Measurements from ENCODE around the gene VEGFC.

The VEGFC gene

DNA sequence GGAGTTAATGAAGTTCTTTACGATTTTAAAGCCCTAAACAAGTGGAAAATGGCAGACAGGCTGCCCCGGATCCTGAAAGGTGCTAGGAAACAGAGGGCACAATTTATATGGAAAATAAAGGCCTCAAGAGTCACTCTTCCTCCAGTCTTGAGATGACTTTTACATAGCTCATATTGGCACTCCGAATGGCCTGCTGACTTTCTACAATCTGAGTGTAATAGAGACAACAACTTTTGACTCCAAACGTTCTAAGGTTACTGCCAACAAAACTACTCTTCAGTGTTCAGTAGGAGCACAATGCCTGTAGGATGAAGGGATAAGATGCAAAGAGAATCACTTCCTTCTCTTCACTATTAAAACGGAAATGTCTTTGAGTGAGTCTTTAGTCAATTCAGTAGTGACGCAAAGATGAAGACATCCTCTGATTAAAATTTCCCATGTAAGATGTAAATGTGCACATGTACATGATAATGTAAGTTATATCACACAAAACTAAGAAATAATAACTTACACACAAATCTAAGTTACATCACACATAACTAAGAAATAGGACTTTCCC lies 40.5 kb downstream of the VEGFC start:
- no peak overlapping the region for H3K4me3 ChIP-seq (ENCODE audit: low read depth in 1 of 5, low read length in 5 of 5)
- no peak overlapping the region for H3K27ac ChIP-seq (ENCODE audit: low read depth, low read length)
- no peaks in the 10 kb centered on the region for H3K4me1 ChIP-seq (ENCODE audit: control insufficient read depth in 5 of 5, insufficient read depth in 5 of 5, low read length in 5 of 5)
- no peaks in the 10 kb centered on the region for H3K36me3 ChIP-seq (ENCODE audit: control insufficient read depth in 5 of 5, insufficient read depth in 5 of 5, low read length in 5 of 5)
- no peak overlapping the region for H3K9ac ChIP-seq (ENCODE audit: low read length in 5 of 5)
- H3K27me3 ChIP-seq (ENCODE audit: control insufficient read depth in 5 of 5, insufficient read depth in 4 of 5, low read length in 5 of 5): no peaks in the 10 kb centered on the region
- H3K9me3 ChIP-seq (ENCODE audit: control insufficient read depth in 5 of 5, low read length in 5 of 5): no peaks in the 10 kb centered on the region

DNA sequence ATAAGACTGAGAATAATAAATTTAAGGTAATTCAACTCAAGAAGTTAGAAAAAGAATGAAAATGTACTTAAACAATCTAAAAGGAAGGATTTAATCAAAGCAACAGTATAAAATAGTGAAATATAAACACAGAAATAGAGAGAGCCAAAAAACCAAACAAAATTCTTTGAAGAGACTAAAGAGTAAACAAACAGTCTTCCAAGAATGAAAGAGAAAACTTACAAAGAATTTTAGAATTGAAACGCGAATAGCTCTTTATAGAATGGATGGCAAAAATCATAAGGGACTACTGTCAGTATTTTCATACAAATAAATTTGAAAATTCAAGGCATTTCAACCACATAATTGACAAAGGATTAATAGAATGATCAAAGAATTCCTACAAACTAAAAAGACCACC lies 41.7 kb downstream of the VEGFC start:
- H3K27ac ChIP-seq (ENCODE audit: low read depth, low read length): no peak overlapping the region
- H3K36me3 ChIP-seq (ENCODE audit: control insufficient read depth in 5 of 5, insufficient read depth in 5 of 5, low read length in 5 of 5): no peaks in the 10 kb centered on the region
- no peaks in the 10 kb centered on the region for H3K27me3 ChIP-seq (ENCODE audit: control insufficient read depth in 5 of 5, insufficient read depth in 4 of 5, low read length in 5 of 5)
- H3K4me3 ChIP-seq (ENCODE audit: low read depth in 1 of 5, low read length in 5 of 5): no peak overlapping the region
- H3K4me1 ChIP-seq (ENCODE audit: control insufficient read depth in 5 of 5, insufficient read depth in 5 of 5, low read length in 5 of 5): no peaks in the 10 kb centered on the region
- H3K9ac ChIP-seq (ENCODE audit: low read length in 5 of 5): no peak overlapping the region
- H3K9me3 ChIP-seq (ENCODE audit: control insufficient read depth in 5 of 5, low read length in 5 of 5): no peaks in the 10 kb centered on the region

DNA sequence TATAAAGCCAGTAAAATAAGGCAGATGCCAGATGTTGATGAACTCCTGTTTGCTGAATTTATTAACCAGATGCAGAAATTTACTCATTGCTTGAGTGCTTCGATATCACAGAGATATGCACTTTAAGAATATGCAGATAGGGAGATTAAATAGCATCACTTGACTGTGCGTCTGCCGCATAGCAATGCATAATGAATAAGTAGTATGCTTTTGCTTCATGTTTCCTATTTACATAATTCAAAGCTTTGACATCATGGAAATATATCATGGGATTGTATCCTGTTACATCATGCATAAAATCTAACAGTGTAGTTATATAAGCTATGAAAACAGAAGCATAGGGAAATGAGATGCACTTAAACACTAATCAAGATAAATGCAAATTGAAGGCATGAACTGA lies 45.9 kb downstream of the VEGFC start:
- Histone ChIP-seq H3K9me3 (ENCODE audit: control insufficient read depth in 5 of 5, low read length in 5 of 5) (no peaks in the 10 kb centered on the region), H3K4me1 (ENCODE audit: control insufficient read depth in 5 of 5, insufficient read depth in 5 of 5, low read length in 5 of 5) (no peaks in the 10 kb centered on the region), H3K27me3 (ENCODE audit: control insufficient read depth in 5 of 5, insufficient read depth in 4 of 5, low read length in 5 of 5) (no peaks in the 10 kb centered on the region), H3K27ac (ENCODE audit: low read depth, low read length) (no peak overlapping the region), H3K9ac (ENCODE audit: low read length in 5 of 5) (no peak overlapping the region), H3K36me3 (ENCODE audit: control insufficient read depth in 5 of 5, insufficient read depth in 5 of 5, low read length in 5 of 5) (no peaks in the 10 kb centered on the region), H3K4me3 (ENCODE audit: low read depth in 1 of 5, low read length in 5 of 5) (no peak overlapping the region)

DNA sequence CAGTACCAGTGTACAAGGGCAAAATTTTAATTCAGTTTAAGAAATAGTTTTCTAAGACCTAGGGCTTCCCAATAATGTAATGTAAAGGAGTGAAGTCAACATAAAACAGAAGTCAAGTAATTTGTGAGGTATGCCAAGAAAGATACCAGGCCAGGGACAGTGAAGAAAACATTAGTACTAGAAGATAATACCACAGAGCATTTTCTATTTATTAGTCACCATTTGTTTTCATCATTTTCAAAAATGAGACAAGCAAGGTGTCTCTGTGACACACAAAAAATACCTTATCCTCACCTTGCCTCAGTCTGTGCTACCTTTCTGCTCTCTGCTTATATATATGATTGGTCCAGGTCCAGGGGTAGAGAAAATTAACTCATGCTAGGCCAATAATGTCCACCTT lies 46.8 kb downstream of the VEGFC start:
- H3K9ac ChIP-seq (ENCODE audit: low read length in 5 of 5): no peak overlapping the region
- H3K36me3 ChIP-seq (ENCODE audit: control insufficient read depth in 5 of 5, insufficient read depth in 5 of 5, low read length in 5 of 5): no peaks in the 10 kb centered on the region
- H3K4me1 ChIP-seq (ENCODE audit: control insufficient read depth in 5 of 5, insufficient read depth in 5 of 5, low read length in 5 of 5): no peaks in the 10 kb centered on the region
- H3K27ac ChIP-seq (ENCODE audit: low read depth, low read length): no peak overlapping the region
- no peaks in the 10 kb centered on the region for H3K9me3 ChIP-seq (ENCODE audit: control insufficient read depth in 5 of 5, low read length in 5 of 5)
- no peaks in the 10 kb centered on the region for H3K27me3 ChIP-seq (ENCODE audit: control insufficient read depth in 5 of 5, insufficient read depth in 4 of 5, low read length in 5 of 5)
- no peak overlapping the region for H3K4me3 ChIP-seq (ENCODE audit: low read depth in 1 of 5, low read length in 5 of 5)

DNA sequence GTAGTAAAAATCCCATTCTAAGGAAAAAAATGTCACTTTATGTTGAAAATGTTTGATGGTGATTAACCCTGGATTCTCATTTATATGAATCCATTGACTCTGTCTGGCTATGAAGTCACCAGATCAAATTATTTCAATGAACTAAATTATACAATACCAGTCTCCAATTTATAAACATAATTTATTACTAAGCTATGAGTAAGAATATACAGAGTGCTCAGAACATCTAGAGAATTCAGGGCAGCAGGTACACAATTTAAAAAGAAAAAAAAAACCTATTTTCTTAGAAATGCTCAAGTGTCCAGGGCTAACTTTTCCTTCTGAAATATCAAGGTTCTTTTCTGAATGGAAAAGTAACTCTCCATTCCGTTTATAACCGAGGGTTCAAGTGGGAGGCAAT lies 48.6 kb downstream of the VEGFC start:
- H3K4me1 ChIP-seq (ENCODE audit: control insufficient read depth in 5 of 5, insufficient read depth in 5 of 5, low read length in 5 of 5): no peaks in the 10 kb centered on the region
- no peak overlapping the region for H3K4me3 ChIP-seq (ENCODE audit: low read depth in 1 of 5, low read length in 5 of 5)
- H3K27ac ChIP-seq (ENCODE audit: low read depth, low read length): no peak overlapping the region
- no peaks in the 10 kb centered on the region for H3K9me3 ChIP-seq (ENCODE audit: control insufficient read depth in 5 of 5, low read length in 5 of 5)
- no peaks in the 10 kb centered on the region for H3K27me3 ChIP-seq (ENCODE audit: control insufficient read depth in 5 of 5, insufficient read depth in 4 of 5, low read length in 5 of 5)
- no peak overlapping the region for H3K9ac ChIP-seq (ENCODE audit: low read length in 5 of 5)
- H3K36me3 ChIP-seq (ENCODE audit: control insufficient read depth in 5 of 5, insufficient read depth in 5 of 5, low read length in 5 of 5): no peaks in the 10 kb centered on the region

DNA sequence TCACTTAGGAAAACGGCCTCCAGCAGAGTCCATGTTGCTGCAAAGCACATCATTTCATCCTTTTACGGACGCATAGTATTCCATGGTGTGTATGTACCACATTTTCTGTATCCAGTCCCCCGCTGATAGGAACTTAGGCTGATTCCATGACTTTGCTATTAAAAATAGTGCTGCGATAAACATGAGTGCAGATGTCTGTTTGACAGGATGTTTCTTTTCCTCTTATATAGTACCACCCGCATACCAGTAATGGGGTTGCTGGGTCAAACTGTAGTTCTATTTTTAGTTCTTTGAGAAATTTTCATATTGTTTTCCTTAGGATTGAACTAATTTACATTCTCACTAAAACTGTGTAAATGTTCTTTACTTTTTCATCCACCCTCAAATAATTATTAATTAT lies 50.5 kb downstream of the VEGFC start:
- Histone ChIP-seq H3K9ac (ENCODE audit: low read length in 5 of 5) (no peak overlapping the region), H3K4me1 (ENCODE audit: control insufficient read depth in 5 of 5, insufficient read depth in 5 of 5, low read length in 5 of 5) (no peaks in the 10 kb centered on the region), H3K4me3 (ENCODE audit: low read depth in 1 of 5, low read length in 5 of 5) (no peak overlapping the region), H3K27ac (ENCODE audit: low read depth, low read length) (no peak overlapping the region), H3K9me3 (ENCODE audit: control insufficient read depth in 5 of 5, low read length in 5 of 5) (no peaks in the 10 kb centered on the region), H3K36me3 (ENCODE audit: control insufficient read depth in 5 of 5, insufficient read depth in 5 of 5, low read length in 5 of 5) (no peaks in the 10 kb centered on the region), H3K27me3 (ENCODE audit: control insufficient read depth in 5 of 5, insufficient read depth in 4 of 5, low read length in 5 of 5) (no peaks in the 10 kb centered on the region)

DNA sequence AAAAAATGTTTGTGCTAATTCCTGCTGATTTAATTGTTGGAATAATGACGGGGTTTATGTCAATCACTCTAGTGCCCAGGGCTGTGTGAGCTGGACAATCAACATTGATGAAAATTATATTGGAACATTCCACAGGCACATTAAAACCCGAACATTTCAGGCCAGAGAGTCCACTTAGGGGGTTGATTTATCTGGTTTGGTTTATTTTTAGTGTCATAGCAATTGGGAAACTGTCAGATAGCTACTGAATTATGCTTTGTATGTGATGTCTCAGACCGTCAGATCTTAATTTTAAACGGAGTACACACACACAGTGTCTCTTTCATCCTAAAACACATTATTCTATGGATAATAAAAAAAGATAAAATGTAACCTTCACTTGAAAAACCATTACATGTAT lies 51.5 kb downstream of the VEGFC start:
- Histone ChIP-seq H3K4me3 (ENCODE audit: low read depth in 1 of 5, low read length in 5 of 5) (no peak overlapping the region), H3K4me1 (ENCODE audit: control insufficient read depth in 5 of 5, insufficient read depth in 5 of 5, low read length in 5 of 5) (no peaks in the 10 kb centered on the region), H3K36me3 (ENCODE audit: control insufficient read depth in 5 of 5, insufficient read depth in 5 of 5, low read length in 5 of 5) (no peaks in the 10 kb centered on the region), H3K9ac (ENCODE audit: low read length in 5 of 5) (no peak overlapping the region), H3K27me3 (ENCODE audit: control insufficient read depth in 5 of 5, insufficient read depth in 4 of 5, low read length in 5 of 5) (no peaks in the 10 kb centered on the region), H3K9me3 (ENCODE audit: control insufficient read depth in 5 of 5, low read length in 5 of 5) (no peaks in the 10 kb centered on the region), H3K27ac (ENCODE audit: low read depth, low read length) (no peak overlapping the region)

DNA sequence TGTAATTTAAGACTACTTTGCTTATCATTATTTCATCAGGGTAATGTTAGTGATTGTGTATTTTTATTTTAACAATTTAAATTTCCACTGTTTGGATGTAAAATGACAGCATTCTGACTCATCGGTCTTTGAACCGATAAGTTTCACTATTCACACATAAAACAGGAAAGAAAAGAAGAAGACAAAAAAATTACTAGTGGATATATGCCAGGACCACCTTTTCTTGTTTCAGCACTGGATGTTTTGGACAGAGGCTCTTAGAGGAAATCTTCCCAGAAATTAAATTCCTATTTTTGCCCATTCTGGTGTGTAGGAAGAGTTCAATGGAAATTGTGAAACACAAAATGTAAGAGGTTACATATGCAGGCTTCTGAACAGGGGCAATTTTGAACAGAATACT lies 57.4 kb downstream of the VEGFC start:
- no peaks in the 10 kb centered on the region for H3K36me3 ChIP-seq (ENCODE audit: control insufficient read depth in 5 of 5, insufficient read depth in 5 of 5, low read length in 5 of 5)
- H3K9ac ChIP-seq (ENCODE audit: low read length in 5 of 5): no peak overlapping the region
- H3K27me3 ChIP-seq (ENCODE audit: control insufficient read depth in 5 of 5, insufficient read depth in 4 of 5, low read length in 5 of 5): no peaks in the 10 kb centered on the region
- H3K27ac ChIP-seq (ENCODE audit: low read depth, low read length): no peak overlapping the region
- H3K4me3 ChIP-seq (ENCODE audit: low read depth in 1 of 5, low read length in 5 of 5): no peak overlapping the region
- H3K4me1 ChIP-seq (ENCODE audit: control insufficient read depth in 5 of 5, insufficient read depth in 5 of 5, low read length in 5 of 5): peaks cover 0 to 4% (median 0%) of the 10 kb centered on the region in 5 donors
- H3K9me3 ChIP-seq (ENCODE audit: control insufficient read depth in 5 of 5, low read length in 5 of 5): no peaks in the 10 kb centered on the region

DNA sequence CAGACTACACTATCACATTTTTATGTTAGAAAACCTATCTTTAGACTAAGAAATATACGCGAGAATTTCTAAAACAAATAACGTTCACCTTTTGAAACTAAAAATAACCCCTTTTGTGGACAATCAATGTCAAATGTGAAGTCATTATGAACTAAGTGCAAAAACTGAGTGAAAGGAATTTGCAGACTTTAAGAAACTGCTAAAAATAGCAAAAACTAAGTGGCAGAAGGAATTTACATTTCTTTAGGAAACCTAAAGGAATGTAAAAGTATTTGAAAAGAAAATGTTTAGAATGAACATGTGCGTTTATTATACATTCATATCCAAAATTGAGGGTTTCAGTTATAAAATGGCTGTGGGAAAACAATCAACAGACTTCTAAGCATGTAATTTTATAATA lies 58.3 kb downstream of the VEGFC start:
- Histone ChIP-seq H3K4me1 (ENCODE audit: control insufficient read depth in 5 of 5, insufficient read depth in 5 of 5, low read length in 5 of 5) (peaks cover 0 to 4% (median 0%) of the 10 kb centered on the region in 5 donors), H3K36me3 (ENCODE audit: control insufficient read depth in 5 of 5, insufficient read depth in 5 of 5, low read length in 5 of 5) (no peaks in the 10 kb centered on the region), H3K27me3 (ENCODE audit: control insufficient read depth in 5 of 5, insufficient read depth in 4 of 5, low read length in 5 of 5) (no peaks in the 10 kb centered on the region), H3K4me3 (ENCODE audit: low read depth in 1 of 5, low read length in 5 of 5) (no peak overlapping the region), H3K9me3 (ENCODE audit: control insufficient read depth in 5 of 5, low read length in 5 of 5) (no peaks in the 10 kb centered on the region), H3K27ac (ENCODE audit: low read depth, low read length) (no peak overlapping the region), H3K9ac (ENCODE audit: low read length in 5 of 5) (no peak overlapping the region)

DNA sequence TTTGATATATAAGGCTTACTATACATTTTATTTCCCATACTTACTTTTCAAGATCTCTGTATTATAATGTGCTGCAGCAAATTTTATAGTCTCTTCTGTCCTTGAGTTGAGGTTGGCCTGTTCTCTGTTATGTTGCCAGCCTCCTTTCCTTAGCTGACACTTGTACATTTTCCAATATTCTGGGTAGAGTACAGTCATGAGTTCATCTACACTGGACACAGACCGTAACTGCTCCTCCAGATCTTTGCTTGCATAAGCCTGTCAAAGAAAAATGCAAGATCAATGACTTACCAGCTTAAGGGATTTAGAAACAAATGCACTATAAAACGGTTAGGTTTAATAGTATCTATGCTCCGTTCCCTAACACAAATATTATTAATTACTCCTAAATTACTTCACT lies 63.2 kb downstream of the VEGFC start:
- no peak overlapping the region for H3K27ac ChIP-seq (ENCODE audit: low read depth, low read length)

DNA sequence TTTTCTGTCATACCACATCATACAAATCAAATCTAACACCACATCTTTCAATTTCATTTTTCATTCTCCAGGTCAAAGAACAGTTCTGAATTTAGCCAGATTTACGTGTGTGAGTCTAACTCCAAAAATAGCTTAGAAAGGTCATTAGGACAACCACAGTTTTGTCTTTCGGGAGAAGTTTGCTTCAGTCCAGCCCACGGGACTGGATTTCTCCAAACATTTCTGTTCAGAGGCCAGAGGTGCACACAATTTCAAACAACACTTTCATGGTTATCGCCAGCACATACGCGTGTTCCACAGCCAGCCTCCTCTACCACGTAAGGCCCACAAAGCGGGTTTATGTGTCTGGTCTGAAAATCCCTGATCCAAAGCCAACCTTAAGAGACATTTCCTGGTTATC lies 65.9 kb downstream of the VEGFC start:
- H3K4me3 ChIP-seq (ENCODE audit: low read depth in 1 of 5, low read length in 5 of 5): peak overlapping the region in 4 of 5 donors; percentile 18 to 39 (median 34)
- peak overlapping the region; percentile 32 for H3K27ac ChIP-seq (ENCODE audit: low read depth, low read length)

More for the DNA sequence above, 63.2 kb downstream of the VEGFC start:
- Histone ChIP-seq H3K36me3 (ENCODE audit: control insufficient read depth in 5 of 5, insufficient read depth in 5 of 5, low read length in 5 of 5) (no peaks in the 10 kb centered on the region), H3K27me3 (ENCODE audit: control insufficient read depth in 5 of 5, insufficient read depth in 4 of 5, low read length in 5 of 5) (no peaks in the 10 kb centered on the region), H3K4me1 (ENCODE audit: control insufficient read depth in 5 of 5, insufficient read depth in 5 of 5, low read length in 5 of 5) (peaks cover 0 to 8% (median 7%) of the 10 kb centered on the region in 5 donors), H3K9me3 (ENCODE audit: control insufficient read depth in 5 of 5, low read length in 5 of 5) (no peaks in the 10 kb centered on the region), H3K9ac (ENCODE audit: low read length in 5 of 5) (no peak overlapping the region), H3K4me3 (ENCODE audit: low read depth in 1 of 5, low read length in 5 of 5) (no peak overlapping the region)

More for the DNA sequence above, 65.9 kb downstream of the VEGFC start:
- H3K9me3 ChIP-seq (ENCODE audit: control insufficient read depth in 5 of 5, low read length in 5 of 5): no peaks in the 10 kb centered on the region
- no peaks in the 10 kb centered on the region for H3K36me3 ChIP-seq (ENCODE audit: control insufficient read depth in 5 of 5, insufficient read depth in 5 of 5, low read length in 5 of 5)
- H3K9ac ChIP-seq (ENCODE audit: low read length in 5 of 5): peak overlapping the region in 2 of 5 donors; percentile 3 to 28
- no peaks in the 10 kb centered on the region for H3K27me3 ChIP-seq (ENCODE audit: control insufficient read depth in 5 of 5, insufficient read depth in 4 of 5, low read length in 5 of 5)
- peaks cover 0 to 8% (median 7%) of the 10 kb centered on the region in 5 donors for H3K4me1 ChIP-seq (ENCODE audit: control insufficient read depth in 5 of 5, insufficient read depth in 5 of 5, low read length in 5 of 5)
